NCI-H1105 treated with DMSO at 0.1 percent for 48 hours (cell line): ENCODE measurements around the gene MBP.

Experiments used
- DNase-seq: peaks from one replicate; lab custom pipeline; 2025; lab: John Stamatoyannopoulos, UW

Gene MBP

GRCh38 chr18:77100751-77101355 lies 31.7 kb downstream of the MBP start:
- no peak for DNase-seq

- no peak for DNase-seq
These were observed 32.9 kb downstream of the MBP start for GRCh38 chr18:77099485-77100370.

GRCh38 chr18:77098538-77099174 lies 33.9 kb downstream of the MBP start:
- no peak for DNase-seq

GRCh38 chr18:77098029-77098428 lies 34.6 kb downstream of the MBP start:
- no peak for DNase-seq

- DNase-seq, result peak; percentile 15
These were observed 35.4 kb downstream of the MBP start for GRCh38 chr18:77096936-77097886.

- DNase-seq, result no peak
These were observed 36.9 kb downstream of the MBP start for GRCh38 chr18:77095391-77096371.

GRCh38 chr18:77093586-77093985 lies 39.0 kb downstream of the MBP start:
- no peak for DNase-seq

GRCh38 chr18:77093067-77093430 lies 39.5 kb downstream of the MBP start:
- no peak for DNase-seq

- DNase-seq, result no peak
These were observed 40.2 kb downstream of the MBP start for GRCh38 chr18:77092104-77093066.

- peak; percentile 65 for DNase-seq
These were observed 41.2 kb downstream of the MBP start for GRCh38 chr18:77091366-77091765.

- no peak for DNase-seq
These were observed 41.9 kb downstream of the MBP start for GRCh38 chr18:77090546-77091174.

- no peak for DNase-seq
These were observed 42.8 kb downstream of the MBP start for GRCh38 chr18:77089723-77090285.

- DNase-seq, result no peak
These were observed 43.4 kb downstream of the MBP start for GRCh38 chr18:77088963-77089722.

- no peak for DNase-seq
These were observed 45.0 kb downstream of the MBP start for GRCh38 chr18:77087393-77088141.

GRCh38 chr18:77086656-77087392 lies 45.8 kb downstream of the MBP start:
- no peak for DNase-seq

GRCh38 chr18:77086034-77086433 lies 46.5 kb downstream of the MBP start:
- DNase-seq, result no peak

GRCh38 chr18:77084688-77085035 lies 47.9 kb downstream of the MBP start:
- DNase-seq, result no peak
